Endometrial microvascular endothelial cells (primary cell): ENCODE data around the gene XYLT1. TPM values are rescaled to one million over a fixed set of nuclear protein-coding genes. Genes with fewer than 3 reads are reported as not detected.

Source experiments
- in situ Hi-C: cut with HindIII; loops from 2 replicates; pipeline ENCODE4 v1.10.0; 2017; ENCODE audit warnings: low sequenced_read_pairs, low pct_unique_long_range_greater_than_20kb; ENCODE audit errors: inconsistent ontology term
- total RNA-seq: library from RNA; depleted of rRNA; stranded (reverse); fragments of >200 nt; gene quantifications from one replicate; pipeline ENCODE4 v1.2.3, GENCODE V29; 2015; ENCODE audit errors: inconsistent ontology term

XYLT1 gene
- total RNA-seq, 1 donor from 2014 or later = 0.09 TPM

DNA sequence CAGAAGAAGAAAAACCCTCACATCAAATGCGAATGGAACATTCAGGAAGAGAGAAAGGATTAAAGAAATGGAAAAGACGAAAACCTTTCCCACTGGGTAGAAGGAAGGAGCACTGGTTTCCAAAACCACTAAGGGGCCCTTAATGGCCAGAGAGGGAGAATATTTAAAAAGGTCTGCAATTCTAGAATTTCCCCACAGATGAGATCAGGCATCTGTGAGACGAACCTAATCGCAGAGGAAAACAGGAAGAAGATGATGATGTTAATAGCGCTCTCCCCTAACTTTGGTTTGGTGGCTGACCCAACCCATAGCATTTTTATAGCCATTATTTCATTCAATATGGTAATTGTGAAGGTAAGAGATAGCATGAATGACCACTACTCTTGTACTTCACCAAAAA lies 32.8 kb downstream of the XYLT1 start:
- in situ Hi-C loops = no loop called here

DNA sequence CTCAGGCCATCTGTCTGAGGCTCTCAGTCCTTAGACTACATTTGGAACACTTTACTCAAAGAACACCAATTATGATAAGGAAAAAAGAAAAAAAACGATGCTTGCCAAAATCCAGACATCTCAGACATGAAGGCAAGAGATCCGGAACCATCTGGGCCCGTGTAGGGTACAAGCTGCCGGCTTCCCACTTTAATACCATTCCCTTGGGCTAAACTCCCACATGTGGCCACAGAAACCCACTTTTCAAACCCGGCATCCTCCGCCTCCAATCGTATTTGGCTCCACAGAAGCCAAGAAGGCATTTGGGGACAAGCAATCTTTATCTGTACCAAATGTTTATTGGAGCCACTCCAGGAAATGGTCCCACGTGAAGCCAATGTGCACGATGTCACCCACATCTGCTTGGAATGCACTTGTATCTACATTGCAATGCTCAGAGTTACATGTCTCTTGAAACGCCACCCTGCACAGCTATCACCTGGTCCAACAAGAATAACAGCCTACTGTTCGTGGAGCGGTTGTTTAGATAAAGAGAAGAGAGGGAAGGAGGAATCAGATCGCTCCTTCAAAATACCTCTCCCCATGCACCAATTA lies 33.5 kb downstream of the XYLT1 start:
- in situ Hi-C loops = no loop called here

DNA sequence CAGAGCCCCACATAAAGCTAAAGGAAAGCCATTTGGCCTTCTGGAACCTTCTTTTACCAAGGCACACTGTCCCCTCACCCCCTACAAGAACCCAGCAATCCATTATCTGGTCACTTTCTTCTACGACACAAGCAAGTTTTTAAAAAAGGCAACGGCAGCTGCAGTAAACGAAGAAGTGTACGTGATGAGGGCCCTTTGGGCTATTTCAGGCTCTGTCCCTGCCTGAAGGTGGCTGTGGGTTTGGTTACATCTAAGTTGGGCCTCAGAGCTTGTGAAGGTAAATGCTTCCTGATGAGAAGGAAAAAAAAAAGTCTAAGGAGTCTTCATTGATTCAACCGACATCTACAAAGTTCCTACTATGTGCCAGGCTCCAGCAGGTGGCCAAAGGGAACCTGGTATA lies 35.4 kb downstream of the XYLT1 start:
- in situ Hi-C loops = no loop called here

DNA sequence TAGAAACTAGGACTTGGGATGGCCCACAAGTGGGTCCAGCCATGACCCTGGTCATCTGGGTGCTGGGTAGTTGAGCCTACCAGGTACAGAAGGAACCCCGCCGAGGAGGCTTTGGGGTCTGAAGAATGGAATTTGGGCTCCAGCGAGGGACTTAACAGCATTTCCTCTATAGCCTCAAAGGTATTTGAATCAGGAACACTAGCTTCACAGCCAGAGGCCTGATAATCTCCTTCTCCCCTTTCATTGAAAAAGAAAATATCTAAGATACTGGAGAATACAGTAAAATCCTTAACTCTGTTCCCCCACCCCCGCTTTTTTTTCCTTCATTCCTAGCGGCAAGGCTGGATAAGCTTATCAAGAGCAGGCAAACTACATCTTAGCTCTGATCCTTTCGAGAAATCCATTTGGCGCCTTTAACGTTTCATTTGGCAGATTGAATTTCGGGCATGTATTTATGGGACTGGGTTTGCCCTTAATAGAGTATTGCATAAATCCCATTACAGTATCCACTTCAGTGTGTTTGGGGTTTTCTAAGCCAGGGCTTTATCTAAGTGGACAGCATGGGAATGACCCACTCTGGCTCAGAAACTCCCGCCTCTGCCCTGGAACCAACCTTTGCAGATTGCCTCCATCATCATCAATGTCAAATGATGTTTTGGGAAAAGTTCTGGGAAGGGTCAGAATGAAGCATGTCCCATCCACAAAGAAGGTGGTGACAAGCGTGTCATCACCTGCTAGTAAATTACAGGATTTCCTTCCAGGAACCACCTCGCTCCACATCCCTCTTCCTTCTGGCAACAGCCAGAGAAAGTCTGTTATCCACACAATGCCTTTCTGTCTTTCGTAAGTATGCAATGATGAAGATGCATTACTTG lies 36.9 kb downstream of the XYLT1 start:
- in situ Hi-C loops = no loop called here

DNA sequence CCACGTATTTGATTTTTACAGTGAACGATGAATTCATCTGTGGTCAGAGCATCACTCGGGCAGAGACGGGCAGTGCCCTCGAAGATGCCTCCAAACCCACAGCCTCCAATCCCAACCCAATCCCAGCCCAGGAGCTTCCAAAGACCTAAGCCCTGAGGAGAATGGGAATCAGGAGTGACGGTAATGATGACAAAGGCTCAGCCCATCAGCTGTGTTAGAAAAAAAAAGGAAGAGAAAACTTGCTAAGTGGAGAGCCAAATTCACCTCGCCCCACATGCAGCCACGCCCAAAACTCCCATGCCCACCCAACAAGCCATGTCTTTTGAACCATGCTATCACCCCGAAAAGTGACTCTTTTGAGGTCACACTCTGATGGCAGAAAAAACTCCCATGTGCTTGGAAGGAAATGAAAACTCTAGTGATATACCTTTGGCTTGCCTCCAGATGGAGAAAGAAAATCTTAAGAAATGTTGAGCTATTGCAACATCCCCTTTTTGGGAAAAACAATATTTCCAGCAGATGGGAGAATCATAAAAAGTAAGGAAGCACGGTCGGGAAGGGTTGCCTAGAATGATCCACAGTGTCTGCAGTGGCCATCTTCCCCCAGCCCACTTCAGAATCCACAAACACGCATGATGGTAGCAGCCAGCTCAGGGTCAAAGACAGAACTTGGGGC lies 37.7 kb downstream of the XYLT1 start:
- in situ Hi-C loops = no loop called here

DNA sequence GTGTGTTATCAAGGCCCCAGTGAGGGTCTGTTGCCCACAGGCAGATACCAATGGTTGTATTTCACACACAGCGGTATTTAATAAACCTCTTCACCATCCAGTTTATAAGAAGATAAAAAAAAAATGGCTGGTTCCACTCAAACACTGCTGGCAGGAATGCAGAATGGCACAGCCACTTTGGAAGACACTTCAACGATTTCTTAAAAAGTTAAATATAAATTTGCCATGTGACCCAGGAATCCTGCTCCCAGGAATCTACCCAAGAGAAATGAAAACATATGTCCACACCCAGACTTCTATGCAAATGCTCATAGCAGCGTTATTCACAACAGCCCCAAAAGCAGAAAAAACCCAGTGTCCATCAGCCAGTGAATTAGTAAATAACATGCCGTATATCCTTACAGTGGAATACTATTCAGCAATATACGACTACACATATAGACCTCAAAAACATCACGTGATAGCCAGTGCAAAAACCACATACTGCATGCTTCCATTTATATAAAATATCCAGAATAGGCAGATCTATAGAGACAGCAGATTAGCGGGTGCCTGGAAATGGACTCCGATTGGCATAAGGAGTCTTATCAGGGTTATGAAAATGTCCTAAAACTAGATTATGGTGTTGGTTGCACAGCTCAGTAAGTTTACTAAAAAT lies 38.7 kb downstream of the XYLT1 start:
- in situ Hi-C loops = no loop called here

DNA sequence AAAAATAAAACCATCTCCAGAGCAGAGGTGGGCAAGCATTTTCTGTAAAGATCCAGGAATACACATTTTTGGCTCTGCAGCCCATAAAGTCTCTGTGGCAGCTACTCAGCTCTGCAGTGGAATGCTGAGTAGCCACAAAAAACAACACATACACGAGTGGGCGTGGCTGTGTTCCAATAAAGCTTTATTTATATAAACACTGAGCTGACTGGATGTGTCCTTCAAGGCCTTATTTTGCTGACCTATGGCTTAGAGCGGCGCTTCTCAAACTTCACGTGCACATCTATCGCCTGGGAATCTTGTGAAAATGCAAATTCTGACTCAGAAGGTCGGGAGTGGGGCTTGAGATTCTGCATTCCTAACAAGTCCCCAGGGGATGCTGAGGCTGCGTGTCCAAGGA lies 39.7 kb downstream of the XYLT1 start:
- in situ Hi-C loops = no loop called here

DNA sequence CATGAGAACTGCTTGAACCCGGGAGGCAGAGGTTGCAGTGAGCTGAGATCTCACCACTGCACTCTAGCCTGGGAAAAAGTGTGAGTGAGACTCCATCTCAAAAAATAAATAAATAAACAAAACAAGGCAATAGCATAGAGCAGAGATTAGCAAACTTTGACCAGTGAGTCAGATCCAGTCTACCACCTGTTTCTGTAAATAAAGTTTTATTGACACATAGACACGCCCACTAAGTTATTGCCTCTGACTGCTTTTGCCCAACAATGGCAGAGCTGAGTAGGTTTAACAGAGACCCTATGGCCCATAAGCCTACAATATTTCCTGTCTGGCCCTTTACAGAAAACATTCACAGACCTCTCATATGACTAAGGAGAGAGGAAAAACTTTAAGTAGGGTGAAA lies 44.3 kb downstream of the XYLT1 start:
- in situ Hi-C loops = no loop called here

DNA sequence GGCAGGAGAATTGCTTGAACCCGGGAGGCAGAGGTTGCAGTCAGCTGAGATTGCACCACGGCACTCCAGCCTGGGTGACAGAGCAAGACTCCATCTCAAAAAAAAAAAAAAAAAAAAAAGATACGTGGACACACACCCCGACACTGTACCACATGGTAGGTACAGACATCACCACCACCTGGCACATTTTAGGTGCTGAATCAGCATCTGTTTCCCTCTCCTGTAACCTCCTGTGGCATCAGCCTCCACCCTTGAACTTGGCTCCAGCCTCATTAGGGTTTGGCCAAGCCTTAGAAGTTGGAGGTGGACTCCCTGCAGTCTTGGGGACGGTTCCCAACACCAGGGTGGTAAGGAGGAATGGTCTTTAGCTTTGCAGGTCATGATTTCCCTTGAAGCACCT lies 46.0 kb downstream of the XYLT1 start:
- in situ Hi-C loops = no loop called here

DNA sequence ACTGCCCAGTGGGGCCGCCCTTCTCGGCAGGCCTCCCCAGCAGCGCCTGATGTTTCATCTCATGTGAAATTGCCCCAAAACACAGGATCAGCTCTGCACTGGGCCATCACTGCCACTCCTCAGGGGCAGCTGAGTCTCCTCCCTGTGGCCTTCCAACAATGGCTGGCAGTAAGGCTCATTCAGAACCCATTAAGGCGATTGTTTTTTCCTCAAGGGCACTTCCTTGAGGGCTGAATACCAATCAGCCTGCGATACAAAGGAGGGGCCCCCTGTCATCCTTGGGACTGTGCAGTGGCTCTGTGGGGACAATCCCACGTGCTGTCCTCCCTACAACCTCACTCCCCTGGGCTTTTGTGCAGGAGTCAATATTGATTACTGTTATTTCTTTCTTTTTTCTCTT lies 47.5 kb downstream of the XYLT1 start:
- in situ Hi-C loops = no loop called here

DNA sequence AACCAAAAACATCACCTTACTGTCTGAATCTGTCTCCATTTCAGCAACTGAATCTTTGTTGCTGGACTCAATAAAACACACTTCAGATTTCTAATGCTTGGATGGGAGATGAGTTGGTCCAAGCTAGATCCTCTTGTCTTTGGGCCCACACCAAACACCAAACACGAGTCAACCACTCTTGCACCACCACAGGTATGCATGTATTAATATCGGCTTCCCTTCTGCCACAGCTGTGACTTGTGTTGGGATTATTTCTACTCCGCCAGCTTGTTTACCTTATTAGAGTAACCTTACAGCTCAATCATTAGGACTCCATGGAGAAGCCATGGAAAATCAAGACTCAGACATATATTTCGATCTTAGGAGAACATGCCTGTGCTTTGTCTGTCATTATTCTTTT lies 49.9 kb downstream of the XYLT1 start:
- in situ Hi-C loops = no loop called here

DNA sequence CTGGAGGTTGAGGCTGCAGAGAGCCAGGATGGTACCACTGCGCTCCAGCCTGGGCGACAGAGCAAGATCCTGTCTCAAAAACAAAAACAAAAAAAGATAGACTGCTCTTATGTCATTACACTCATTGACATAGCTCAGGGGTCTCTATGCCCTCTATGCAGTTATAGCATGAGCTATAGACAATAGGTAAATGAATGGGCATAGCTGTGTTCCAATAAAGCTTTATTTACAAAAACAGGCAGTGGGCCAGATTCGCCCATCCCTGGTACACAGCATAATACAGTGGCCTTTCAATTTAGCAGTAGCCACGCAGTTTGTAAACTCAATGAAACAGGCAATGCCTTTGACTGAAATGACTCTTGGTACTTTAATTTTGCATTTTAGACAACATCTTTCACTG lies 51.5 kb downstream of the XYLT1 start:
- in situ Hi-C loops = no loop called here

DNA sequence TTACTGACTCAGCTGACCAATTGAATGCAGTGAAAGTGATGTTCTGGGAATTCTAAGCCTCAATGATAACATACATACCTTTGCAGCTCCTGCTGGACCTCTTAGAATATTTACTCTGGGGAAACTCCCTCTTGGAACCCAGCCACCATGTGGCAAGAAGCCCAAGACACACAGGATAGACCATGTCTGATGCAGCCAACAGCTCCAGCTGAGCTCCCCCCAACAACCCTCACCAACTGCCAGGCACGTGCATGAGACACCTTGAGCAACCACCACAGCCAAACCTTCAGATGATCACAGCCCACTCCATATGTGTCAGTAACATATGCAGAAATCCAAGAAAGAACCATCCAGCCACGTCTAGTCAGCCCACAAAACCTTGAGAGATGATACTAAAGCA lies 53.0 kb downstream of the XYLT1 start:
- in situ Hi-C loops = no loop called here

DNA sequence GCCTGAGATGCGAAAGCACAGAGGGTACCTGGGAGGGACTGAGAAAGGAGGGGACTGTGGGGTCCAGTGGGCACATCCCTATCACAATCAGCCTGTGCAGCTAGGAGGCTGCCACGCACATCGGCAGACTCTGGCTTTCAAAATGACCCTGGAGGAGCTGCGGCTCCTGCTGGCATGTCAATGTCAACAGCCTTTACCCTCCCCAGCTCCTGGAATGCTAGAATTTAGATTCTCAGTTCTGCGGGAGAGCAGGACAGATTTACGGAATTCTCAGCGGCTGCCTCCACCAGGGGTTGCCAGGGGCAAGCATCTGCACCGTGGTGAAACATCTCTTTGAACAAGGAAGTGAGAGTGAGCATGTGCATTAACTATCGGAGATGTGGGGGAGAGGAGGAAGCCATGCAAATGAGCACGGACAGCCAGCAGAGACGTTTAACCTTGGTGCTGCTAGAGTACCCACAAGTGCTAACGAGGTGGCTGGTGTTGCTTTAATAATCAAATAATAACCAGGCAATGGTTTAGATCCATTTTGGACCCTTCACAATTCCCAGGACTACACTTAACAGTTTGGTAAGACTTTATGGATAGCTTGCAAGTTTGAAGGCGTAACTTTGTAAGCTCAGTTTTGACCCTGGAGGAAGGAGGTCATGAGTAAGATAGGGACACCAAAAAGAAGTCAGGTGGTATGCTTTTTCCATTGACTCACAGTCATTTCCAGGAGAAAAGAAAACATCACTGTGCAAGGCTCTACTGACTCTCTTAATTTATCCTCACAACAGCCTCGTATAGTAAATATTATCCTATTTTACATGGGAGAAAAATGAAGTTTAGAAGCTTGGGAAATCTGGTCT lies 54.1 kb downstream of the XYLT1 start:
- in situ Hi-C loops = no loop called here

DNA sequence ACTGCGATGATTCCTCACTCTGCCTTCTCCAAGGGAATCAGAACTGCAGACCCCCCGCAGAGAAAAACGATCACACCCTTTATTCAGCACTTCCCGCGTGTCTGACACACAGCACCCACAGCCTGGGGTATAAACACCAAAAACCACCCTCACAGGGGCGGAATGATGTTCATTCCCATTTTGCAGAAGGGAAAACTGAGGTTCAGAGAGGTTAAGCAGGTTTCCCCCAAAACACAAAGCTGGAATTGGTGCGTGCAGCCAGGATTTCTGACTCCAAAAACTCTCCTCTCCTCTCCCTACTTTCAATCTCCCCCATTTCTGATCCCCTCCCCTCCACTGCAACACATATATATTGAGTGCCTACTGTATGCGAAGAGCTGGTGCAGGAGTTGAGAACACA lies 55.8 kb downstream of the XYLT1 start:
- in situ Hi-C loops = no loop called here

DNA sequence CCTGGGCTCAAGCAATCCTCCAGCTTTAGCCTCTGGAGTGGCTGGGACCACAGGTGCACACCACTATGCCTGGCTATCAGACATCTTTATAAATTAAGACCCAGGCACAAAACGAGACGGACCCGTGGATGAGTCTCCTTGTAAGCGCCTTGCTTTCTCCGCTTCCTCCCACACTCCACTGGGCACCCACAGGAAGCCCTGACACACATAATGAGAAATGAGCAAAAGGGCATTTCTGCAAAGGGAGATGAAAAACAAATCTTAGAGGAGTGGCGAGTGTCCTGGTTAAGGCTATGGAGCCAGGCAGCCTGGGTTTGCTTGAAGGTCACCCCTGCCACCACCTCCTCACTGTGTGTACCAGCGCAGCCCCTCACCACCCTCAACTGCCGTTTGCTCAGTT lies 56.3 kb downstream of the XYLT1 start:
- in situ Hi-C loops = no loop called here

DNA sequence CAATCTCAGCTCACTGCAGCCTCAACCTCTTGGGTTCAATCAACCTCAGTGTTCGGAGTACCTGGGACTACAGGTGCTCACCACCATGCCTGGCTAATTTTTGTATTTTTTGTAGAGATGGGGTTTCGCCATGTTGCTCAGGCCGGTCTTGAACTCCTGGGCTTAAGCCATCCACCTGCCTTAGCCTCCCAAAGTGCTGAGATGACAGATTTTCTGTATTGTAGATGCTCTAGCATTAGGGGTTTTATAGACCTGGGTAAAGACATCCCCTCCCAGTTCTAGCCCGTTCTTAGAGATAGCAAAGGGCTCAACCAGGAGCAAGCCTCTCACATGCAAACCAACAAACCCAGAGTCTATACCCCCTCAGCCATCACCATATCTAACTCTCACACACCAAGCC lies 57.3 kb downstream of the XYLT1 start:
- in situ Hi-C loops = no loop called here

DNA sequence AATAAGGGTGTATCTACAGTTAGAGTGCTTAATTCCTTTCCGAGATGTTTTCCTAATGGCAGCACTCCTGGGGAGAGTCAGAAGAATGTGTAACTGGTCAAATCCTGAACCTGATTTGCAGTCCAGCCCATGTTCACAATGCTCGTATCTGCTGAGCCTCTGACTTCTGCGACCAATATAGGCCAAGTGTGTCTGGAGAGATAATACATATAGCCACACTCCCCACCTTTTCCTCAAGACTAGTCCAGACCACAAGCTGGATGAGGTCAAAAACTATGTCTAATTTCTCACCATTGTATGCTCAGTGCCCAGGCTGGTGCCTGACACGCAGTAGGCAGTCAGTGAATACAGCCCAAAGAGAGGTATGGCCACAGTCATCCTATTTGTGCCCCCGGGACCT lies 58.0 kb downstream of the XYLT1 start:
- in situ Hi-C loops = no loop called here

DNA sequence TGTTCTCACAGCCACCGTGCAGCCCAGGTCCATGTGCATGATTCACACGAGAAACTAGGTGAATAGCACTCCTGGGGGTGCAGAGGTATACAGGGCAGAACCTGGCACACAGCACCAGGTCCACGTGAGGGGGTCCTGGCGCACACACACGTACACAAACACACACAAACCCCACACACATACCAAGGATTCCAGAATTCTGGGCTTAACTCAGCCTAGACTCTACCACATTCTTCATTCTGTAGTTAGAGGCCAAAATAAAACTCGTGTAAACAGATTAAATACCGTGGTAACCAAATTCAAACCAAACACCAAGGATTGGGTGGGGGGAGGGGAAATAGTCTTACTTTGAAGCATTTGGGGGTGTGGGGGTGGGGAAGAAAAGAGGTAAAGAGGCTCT lies 58.5 kb downstream of the XYLT1 start:
- in situ Hi-C loops = no loop called here
